Tibial nerve (tissue), 3 donors: Measurements from ENCODE around the gene CNTNAP4.

Experiments
- CTCF ChIP-seq, 5 experiments: fragments of 200-600 bp in 3 of 5; fragments of 450-650 bp in 2 of 5; sonication (generic) in 3 of 5; IDR thresholded peaks; one replicate each; pipeline ENCODE4 v1.5.1; 2016 to 2019; ENCODE audit warnings: antibody characterized with exemption in 5 of 5, mild to moderate bottlenecking in 3 of 5, moderate library complexity in 2 of 5
- POLR2A ChIP-seq, 2 donors: fragments of 450-650 bp; IDR thresholded peaks; one replicate each; pipeline ENCODE4 v1.6.1; 2017; ENCODE audit warnings: antibody characterized with exemption in 2 of 2, mild to moderate bottlenecking in 2 of 2, moderate library complexity in 2 of 2

- TF ChIP-seq CTCF (IDR thresholded peaks at IDR 0.05) = no peak
- TF ChIP-seq POLR2A (IDR thresholded peaks at IDR 0.05) = no peak
Observed at GRCh38 chr16:76461836-76462235, 184.6 kb downstream of the CNTNAP4 start.
